HG03139 (cell line): ENCODE data around the gene TGFBI.

ENCODE experiments used
- ATAC-seq: cut with Tn5 transposase; IDR thresholded peaks from one replicate; pipeline ENCODE4 v1.9.1; 2021; ENCODE audit not compliant: unreplicated experiment

Gene TGFBI

GRCh38 chr5:136028782-136029742 is at the start of gene TGFBI:
Gene TGFBI (plus strand): TSS chr5:136028988. CDS start chr5:136029056, 68 bp downstream.
- no peak for ATAC-seq

DNA sequence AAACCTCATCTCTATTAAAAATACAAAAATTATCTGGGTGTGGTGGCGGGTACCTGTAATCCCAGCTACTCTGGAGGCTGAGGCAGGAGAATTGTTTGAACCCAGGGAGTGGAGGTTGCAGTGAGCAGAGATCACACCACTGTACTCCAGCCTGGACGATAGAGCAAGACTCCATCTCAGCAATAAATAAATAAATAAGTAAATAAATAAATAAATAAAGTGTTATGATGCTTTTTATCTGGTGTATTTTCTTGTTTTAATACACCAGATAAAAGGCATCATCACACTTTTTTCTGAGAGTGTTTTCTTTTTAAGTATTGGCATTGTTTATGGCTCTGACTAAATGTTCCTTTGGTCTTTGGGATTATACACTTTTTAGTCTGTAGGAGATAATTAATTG is 49.8 kb upstream of the TGFBI start:
- ATAC-seq: no peak

GRCh38 chr5:135979510-135979909 is 49.3 kb upstream of the TGFBI start:
- no peak for ATAC-seq

- no peak for ATAC-seq
Observed at GRCh38 chr5:135980620-135981019, 48.2 kb upstream of the TGFBI start.

GRCh38 chr5:135985951-135986350 is 42.8 kb upstream of the TGFBI start:
- ATAC-seq: no peak

GRCh38 chr5:135986401-135986800 is 42.4 kb upstream of the TGFBI start:
- no peak for ATAC-seq

DNA sequence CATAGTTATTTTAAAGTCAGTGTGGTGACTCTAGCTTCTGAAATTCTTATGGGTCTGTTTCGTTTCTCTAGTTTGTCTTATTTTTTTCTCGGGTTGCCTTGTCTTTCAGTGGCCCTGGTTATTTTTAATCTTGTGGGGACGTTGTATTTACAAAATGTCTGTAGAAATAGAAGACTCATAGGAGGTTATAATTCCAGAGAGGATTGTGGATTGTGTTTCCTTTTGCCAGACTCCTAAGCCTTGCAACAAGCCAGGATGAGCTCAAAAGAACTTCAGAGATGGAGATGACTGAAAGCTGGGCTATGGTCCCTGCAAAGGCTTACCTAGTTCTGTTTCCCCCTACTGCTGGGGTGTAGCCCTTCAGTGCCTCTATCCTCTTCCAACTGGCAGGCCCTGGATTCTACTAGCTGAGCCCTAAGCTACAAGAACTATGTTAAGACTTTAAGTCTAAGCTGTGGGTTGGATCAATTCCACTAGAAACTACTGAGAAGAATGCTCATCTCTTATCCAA is 41.8 kb upstream of the TGFBI start:
- ATAC-seq: no peak

DNA sequence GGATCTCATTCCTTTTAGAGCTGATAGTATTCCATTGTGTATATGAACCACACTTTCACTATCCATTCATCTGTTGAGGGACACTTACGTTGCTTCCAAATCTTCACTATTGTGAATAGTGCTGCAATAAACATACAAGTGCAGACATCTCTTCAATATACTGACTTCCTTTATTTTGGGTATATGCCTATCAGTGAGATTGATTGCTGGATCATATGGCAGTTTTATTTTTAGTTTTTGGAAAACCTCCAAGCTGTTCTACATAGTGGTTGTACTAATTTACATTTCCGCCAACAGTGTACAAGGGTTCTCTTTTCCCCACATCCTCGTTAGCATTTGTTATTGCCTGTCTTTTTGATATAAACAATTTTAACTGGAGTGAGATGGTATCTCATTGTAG is 40.2 kb upstream of the TGFBI start:
- ATAC-seq: no peak

DNA sequence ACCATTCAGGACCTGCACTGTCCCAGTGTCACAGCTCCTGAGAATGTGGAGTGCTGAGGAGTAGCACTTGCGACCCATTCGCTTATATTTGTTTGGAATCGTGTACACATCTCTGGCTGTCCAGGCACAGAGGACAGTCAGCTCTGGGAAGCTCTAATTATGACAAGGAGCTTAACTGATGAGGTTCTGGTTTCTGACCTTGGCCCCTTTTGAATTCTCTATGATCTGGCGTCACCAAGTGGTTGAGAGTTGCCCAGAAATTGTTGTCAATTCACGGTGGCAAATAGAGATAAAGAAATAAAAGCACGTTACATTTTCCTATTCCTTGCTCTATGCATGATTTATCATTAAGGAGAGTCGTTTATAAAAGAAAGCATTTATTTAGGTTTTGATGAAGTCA is 39.1 kb upstream of the TGFBI start:
- no peak for ATAC-seq

GRCh38 chr5:135990528-135991255 is 38.1 kb upstream of the TGFBI start:
- no peak for ATAC-seq

DNA sequence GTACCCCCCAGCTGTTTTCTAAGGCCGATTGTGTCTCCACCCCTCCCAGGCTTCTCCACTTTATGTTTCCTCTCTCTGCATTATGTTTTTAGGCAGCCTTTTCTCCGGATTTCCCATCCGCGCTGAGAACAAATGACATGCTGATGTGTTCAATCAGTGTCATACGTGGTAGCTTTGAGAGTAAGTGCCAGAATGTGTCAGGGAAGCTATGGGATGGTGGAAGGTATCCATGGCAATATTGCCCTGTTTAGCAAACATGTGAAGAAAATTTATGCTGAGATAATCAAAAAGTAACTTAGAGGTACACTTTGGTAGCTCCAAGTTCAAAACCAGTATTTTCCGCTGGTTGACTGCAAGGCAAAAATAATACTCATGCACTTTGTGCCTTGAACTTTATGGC is 37.4 kb upstream of the TGFBI start:
- no peak for ATAC-seq

DNA sequence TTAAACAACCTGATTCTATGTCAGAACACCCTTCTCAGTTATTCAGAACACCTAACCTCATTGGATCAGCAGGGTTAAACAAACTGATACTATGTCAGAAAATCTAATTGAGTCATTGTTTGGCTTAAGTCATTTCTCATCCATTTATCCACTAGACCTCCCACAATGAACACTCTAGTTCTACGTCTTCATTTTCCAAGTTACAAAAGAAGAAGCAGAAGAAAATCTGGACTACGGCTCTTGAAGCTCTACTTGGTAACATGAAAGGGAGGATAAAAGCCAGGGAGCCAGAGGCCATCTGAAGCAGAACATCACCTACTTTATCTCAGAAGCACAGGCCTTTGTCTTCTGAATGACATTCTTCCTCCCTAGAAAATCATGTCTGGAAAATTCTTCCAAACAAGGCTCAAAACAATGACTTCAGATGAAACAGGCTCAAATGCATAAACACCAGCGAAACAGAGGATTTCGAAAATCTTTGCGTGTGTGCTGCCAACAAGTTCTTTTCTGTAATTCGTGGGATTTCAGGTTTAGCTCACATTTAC is 35.4 kb upstream of the TGFBI start:
- no peak for ATAC-seq

GRCh38 chr5:135993880-135994636 is 34.7 kb upstream of the TGFBI start:
- ATAC-seq: no peak

- ATAC-seq: no peak
Observed at GRCh38 chr5:135995976-135996375, 32.8 kb upstream of the TGFBI start.

GRCh38 chr5:135996611-135997010 is 32.2 kb upstream of the TGFBI start:
- ATAC-seq: no peak

DNA sequence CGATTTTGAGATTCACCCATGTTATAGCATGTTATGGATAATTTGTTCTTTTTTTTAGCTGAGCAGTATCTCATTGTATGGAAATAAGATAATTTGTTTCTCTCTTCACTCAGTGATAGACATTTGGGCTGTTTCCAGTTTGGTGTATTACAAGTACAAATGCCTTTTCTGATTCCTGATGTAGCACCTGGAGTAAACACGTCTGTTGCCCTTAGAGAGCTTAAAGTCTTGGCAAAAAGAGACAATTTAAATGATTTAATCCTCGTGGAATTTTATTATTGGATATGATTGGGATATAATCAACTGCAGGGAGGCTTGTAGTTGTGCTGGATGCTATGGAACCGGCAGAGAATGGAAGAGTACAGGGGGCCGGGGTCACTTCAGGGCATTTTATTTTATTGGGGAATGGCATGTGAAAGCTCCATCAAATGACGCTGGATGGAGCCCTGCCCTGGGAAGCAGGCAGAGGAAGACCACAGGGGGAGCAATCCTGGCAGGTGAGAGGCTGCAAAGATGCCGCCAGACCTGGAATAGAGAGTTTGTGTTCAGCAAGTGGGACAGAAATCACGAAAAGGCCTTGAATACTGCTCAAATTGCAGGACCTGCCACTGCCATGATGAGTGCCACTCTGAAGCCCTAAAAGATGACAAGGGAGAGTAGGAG is 31.0 kb upstream of the TGFBI start:
- no peak for ATAC-seq

GRCh38 chr5:135998889-135999288 is 29.9 kb upstream of the TGFBI start:
- no peak for ATAC-seq

GRCh38 chr5:135999406-136000139 is 29.2 kb upstream of the TGFBI start:
- ATAC-seq: no peak

DNA sequence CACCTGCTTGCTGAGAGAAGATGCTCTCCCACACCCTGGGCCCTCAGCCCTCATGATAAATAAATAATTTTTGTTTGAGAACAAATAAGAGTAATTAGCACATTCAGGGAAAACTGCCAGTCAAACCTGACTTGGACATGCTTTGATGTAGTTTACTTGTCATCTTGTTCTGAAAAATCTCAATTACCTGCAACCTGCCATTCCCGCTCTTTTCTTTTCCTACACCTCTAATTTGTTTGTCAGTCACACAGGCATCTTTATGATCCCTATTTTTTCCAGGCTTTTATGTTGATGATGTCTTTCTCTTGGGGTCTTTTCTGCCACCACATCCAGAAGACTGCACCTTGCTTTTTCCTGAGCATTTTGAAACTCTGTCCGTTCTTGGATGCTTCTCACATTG is 28.6 kb upstream of the TGFBI start:
- no peak for ATAC-seq

GRCh38 chr5:136000932-136001331 is 27.9 kb upstream of the TGFBI start:
- ATAC-seq: no peak
